HepG2 (cell line): Measurements from ENCODE around the gene ZBTB20. TPM values are rescaled to one million over a fixed set of nuclear protein-coding genes. Genes with fewer than 3 reads are reported as not detected.
A peak's percentile ranks its signal among the peaks of the same experiment; 100 is the strongest.

Source experiments
- ATF1 ChIP-seq: IDR thresholded peaks from 2 replicates; pipeline ENCODE4 v1.6.1; 2016; ENCODE audit warnings: mild to moderate bottlenecking, control low read depth
- CREM ChIP-seq, 2 experiments: sonication (generic) in 1 of 2; formaldehyde crosslinking in 1 of 2; IDR thresholded peaks; 2 replicates each; pipeline versions ENCODE4 v1.4.0 to v1.6.1; 2016 to 2020; ENCODE audit warnings: antibody characterized with exemption in 1 of 2, mild to moderate bottlenecking in 1 of 2, missing genetic modification reagents in 1 of 2
- HOXA7 ChIP-seq: sonication (generic); formaldehyde crosslinking; IDR thresholded peaks from 2 replicates; pipeline ENCODE4 v1.8.1; 2022; ENCODE audit warnings: mild to moderate bottlenecking, missing genetic modification reagents, moderate library complexity
- RFX1 ChIP-seq: fragments of 450-650 bp; IDR thresholded peaks from 2 replicates; pipeline ENCODE4 v1.6.1; 2017
- RXRB ChIP-seq: IDR thresholded peaks from 2 replicates; pipeline ENCODE4 v1.6.1; 2016; ENCODE audit warnings: borderline replicate concordance, missing genetic modification reagents, missing compliant biosample characterization
- SPEN ChIP-seq: sonication (generic); formaldehyde crosslinking; IDR thresholded peaks from 2 replicates; pipeline ENCODE4 v1.5.1; 2020; ENCODE audit warnings: low read depth, mild to moderate bottlenecking, missing genetic modification reagents
- ZKSCAN1 ChIP-seq: fragments of 150-350 bp; IDR thresholded peaks from 2 replicates; pipeline ENCODE4 v1.6.1; 2014; ENCODE audit warnings: low read length
- ZNF138 ChIP-seq: sonication (generic); formaldehyde crosslinking; IDR thresholded peaks from 2 replicates; pipeline ENCODE4 v1.5.0; 2020; ENCODE audit warnings: mild to moderate bottlenecking, low read depth, missing genetic modification reagents
- ZNF235 ChIP-seq: sonication (generic); formaldehyde crosslinking; IDR thresholded peaks from 2 replicates; pipeline ENCODE4 v1.8.1; 2023; ENCODE audit warnings: mild to moderate bottlenecking, missing genetic modification reagents, borderline replicate concordance
- ZNF326 ChIP-seq: sonication (generic); formaldehyde crosslinking; IDR thresholded peaks from 2 replicates; pipeline ENCODE4 v1.4.0; 2020; ENCODE audit warnings: missing genetic modification reagents, borderline replicate concordance
- ZNF543 ChIP-seq: sonication (generic); formaldehyde crosslinking; IDR thresholded peaks from 2 replicates; pipeline ENCODE4 v1.4.0; 2020; ENCODE audit warnings: mild to moderate bottlenecking, missing genetic modification reagents
- ZNF558 ChIP-seq: sonication (generic); formaldehyde crosslinking; IDR thresholded peaks from 2 replicates; pipeline ENCODE4 v1.9.0; 2022; ENCODE audit warnings: mild to moderate bottlenecking, missing genetic modification reagents, borderline replicate concordance
- ZNF619 ChIP-seq: sonication (generic); formaldehyde crosslinking; IDR thresholded peaks from 2 replicates; pipeline ENCODE4 v1.4.0; 2020; ENCODE audit warnings: mild to moderate bottlenecking, missing genetic modification reagents
- polyA plus RNA-seq, 8 experiments: library from polyadenylated mRNA; depleted of rRNA in 3 of 8; stranded (reverse) in 7 of 8; unstranded in 1 of 8; fragments of >200 nt; fragmentation: Illumina TruSeq in 4 of 8; extraction: Trizol in 4 of 8; gene quantifications; 2 replicates each; pipeline versions ENCODE4 v1.2.1 to v1.2.3, GENCODE V29; 2011 to 2016; ENCODE audit warnings: low read depth in 4 of 8, missing spikeins in 1 of 8, mixed read lengths in 1 of 8; ENCODE audit not compliant: insufficient read depth in 1 of 8
- total RNA-seq, 5 experiments: library from RNA; depleted of rRNA; stranded (reverse); fragments of >200 nt; fragmentation: Illumina TruSeq; extraction: Trizol; gene quantifications; 2 replicates each; pipeline ENCODE4 v1.2.3, GENCODE V29; 2016; ENCODE audit warnings: low read depth in 1 of 5
- TF ChIP-seq, protein P1 (sequence below): sonication (generic); formaldehyde crosslinking; IDR thresholded peaks from 2 replicates; pipeline ENCODE4 v1.4.0; 2020; ENCODE audit warnings: missing genetic modification reagents
- TF ChIP-seq, protein P2 (sequence below): sonication (generic); formaldehyde crosslinking; IDR thresholded peaks from 2 replicates; pipeline ENCODE4 v1.4.0; 2020; ENCODE audit warnings: mild to moderate bottlenecking, missing genetic modification reagents
- TF ChIP-seq, protein P3 (sequence below): sonication (generic); formaldehyde crosslinking; IDR thresholded peaks from 2 replicates; pipeline ENCODE4 v1.8.0; 2023; ENCODE audit warnings: mild to moderate bottlenecking, missing genetic modification reagents
- TF ChIP-seq, protein P4 (sequence below): sonication (generic); IDR thresholded peaks from 2 replicates; pipeline ENCODE4 v1.6.1; 2016; ENCODE audit warnings: low read depth, borderline replicate concordance
- TF ChIP-seq, protein P5 (sequence below): sonication (generic); formaldehyde crosslinking; IDR thresholded peaks from 2 replicates; pipeline ENCODE4 v1.5.0; 2020; ENCODE audit warnings: mild to moderate bottlenecking, missing genetic modification reagents
- TF ChIP-seq, protein P6 (sequence below): sonication (generic); formaldehyde crosslinking; IDR thresholded peaks from 2 replicates; pipeline ENCODE4 v1.8.1; 2023; ENCODE audit warnings: missing genetic modification reagents, mild to moderate bottlenecking, borderline replicate concordance
- TF ChIP-seq, protein P7 (sequence below): sonication (generic); formaldehyde crosslinking; IDR thresholded peaks from 2 replicates; pipeline ENCODE4 v1.5.0; 2020; ENCODE audit warnings: missing genetic modification reagents

Gene ZBTB20
- total and polyA plus RNA-seq, 2 of the 13 experiments (the other 11 are each of a cell fraction or from before 2014, with no cell fraction given) = 1.9 to 8.8 TPM

DNA sequence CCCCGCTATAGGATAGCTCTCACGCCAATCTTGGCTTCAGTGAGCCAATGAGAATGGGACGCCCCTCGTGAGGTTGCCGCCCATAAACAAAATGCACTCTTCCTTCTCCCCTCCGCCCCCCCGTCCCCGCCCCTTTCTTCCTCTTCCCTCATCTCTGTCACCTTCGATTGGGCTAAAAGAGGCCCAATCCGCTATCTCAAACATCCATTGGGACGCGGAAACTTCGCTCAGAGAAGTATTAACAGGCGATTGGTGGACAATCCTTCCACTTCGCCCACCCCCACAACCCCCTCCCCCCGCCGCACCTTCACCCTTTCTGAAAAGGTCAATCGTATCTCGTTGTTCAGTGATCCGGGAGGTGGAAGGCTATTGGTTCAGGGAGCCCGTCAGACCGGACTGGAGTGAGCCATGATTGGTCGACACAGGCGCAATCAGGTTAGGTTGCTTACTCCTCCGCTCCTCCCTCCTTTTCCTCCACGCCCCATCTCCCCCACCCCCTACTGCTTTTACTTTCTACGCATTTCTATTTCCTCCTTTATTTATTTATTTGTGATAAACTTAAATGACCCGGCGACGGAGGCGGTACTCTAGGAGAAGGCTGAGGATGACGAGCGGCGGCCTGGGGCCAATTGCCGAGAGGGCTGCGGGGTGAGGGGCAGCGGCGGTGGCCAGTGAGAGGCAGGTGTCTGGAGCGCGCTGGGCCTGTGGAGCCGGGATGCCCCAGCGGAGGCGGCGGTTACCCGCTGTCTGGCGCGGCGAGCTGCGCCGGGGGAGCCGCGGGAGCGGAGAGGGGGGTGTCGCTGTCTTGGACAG is 447 bp upstream of the ZBTB20 start (continued):
- TF ChIP-seq, protein P1, sequence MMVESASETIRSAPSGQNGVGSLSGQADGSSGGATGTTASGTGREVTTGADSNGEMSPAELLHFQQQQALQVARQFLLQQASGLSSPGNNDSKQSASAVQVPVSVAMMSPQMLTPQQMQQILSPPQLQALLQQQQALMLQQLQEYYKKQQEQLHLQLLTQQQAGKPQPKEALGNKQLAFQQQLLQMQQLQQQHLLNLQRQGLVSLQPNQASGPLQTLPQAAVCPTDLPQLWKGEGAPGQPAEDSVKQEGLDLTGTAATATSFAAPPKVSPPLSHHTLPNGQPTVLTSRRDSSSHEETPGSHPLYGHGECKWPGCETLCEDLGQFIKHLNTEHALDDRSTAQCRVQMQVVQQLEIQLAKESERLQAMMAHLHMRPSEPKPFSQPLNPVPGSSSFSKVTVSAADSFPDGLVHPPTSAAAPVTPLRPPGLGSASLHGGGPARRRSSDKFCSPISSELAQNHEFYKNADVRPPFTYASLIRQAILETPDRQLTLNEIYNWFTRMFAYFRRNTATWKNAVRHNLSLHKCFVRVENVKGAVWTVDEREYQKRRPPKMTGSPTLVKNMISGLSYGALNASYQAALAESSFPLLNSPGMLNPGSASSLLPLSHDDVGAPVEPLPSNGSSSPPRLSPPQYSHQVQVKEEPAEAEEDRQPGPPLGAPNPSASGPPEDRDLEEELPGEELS (CRISPR knock-in tag) = peak; percentile 24; the same call in 1 of the 2 replicates
- TF ChIP-seq ATF1 = peak; percentile 73
- TF ChIP-seq, protein P2, sequence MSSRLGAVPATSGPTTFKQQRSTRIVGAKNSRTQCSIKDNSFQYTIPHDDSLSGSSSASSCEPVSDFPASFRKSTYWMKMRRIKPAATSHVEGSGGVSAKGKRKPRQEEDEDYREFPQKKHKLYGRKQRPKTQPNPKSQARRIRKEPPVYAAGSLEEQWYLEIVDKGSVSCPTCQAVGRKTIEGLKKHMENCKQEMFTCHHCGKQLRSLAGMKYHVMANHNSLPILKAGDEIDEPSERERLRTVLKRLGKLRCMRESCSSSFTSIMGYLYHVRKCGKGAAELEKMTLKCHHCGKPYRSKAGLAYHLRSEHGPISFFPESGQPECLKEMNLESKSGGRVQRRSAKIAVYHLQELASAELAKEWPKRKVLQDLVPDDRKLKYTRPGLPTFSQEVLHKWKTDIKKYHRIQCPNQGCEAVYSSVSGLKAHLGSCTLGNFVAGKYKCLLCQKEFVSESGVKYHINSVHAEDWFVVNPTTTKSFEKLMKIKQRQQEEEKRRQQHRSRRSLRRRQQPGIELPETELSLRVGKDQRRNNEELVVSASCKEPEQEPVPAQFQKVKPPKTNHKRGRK (CRISPR knock-in tag) = no peak
- TF ChIP-seq, protein P3, sequence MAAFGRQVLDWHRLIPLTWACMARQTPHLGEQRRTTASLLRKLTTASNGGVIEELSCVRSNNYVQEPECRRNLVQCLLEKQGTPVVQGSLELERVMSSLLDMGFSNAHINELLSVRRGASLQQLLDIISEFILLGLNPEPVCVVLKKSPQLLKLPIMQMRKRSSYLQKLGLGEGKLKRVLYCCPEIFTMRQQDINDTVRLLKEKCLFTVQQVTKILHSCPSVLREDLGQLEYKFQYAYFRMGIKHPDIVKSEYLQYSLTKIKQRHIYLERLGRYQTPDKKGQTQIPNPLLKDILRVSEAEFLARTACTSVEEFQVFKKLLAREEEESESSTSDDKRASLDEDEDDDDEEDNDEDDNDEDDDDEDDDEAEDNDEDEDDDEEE = no peak
- no peak for TF ChIP-seq HOXA7
- no peak for TF ChIP-seq ZNF326 (CRISPR knock-in tag)
- TF ChIP-seq RXRB (CRISPR knock-in tag) = peak; percentile 83
- TF ChIP-seq, protein P4, sequence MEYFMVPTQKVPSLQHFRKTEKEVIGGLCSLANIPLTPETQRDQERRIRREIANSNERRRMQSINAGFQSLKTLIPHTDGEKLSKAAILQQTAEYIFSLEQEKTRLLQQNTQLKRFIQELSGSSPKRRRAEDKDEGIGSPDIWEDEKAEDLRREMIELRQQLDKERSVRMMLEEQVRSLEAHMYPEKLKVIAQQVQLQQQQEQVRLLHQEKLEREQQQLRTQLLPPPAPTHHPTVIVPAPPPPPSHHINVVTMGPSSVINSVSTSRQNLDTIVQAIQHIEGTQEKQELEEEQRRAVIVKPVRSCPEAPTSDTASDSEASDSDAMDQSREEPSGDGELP = peak; percentile 37; the same call in 1 of the 2 replicates
- no peak; the same call in 1 of the 2 replicates for TF ChIP-seq SPEN (CRISPR knock-in tag)
- TF ChIP-seq, protein P5, sequence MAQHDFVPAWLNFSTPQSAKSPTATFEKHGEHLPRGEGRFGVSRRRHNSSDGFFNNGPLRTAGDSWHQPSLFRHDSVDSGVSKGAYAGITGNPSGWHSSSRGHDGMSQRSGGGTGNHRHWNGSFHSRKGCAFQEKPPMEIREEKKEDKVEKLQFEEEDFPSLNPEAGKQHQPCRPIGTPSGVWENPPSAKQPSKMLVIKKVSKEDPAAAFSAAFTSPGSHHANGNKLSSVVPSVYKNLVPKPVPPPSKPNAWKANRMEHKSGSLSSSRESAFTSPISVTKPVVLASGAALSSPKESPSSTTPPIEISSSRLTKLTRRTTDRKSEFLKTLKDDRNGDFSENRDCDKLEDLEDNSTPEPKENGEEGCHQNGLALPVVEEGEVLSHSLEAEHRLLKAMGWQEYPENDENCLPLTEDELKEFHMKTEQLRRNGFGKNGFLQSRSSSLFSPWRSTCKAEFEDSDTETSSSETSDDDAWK (CRISPR knock-in tag) = no peak
- TF ChIP-seq, protein P6, sequence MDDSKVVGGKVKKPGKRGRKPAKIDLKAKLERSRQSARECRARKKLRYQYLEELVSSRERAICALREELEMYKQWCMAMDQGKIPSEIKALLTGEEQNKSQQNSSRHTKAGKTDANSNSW (CRISPR knock-in tag) = no peak
- TF ChIP-seq ZNF619 (CRISPR knock-in tag) = 0 out of 2 replicates have a peak, but pooled peaks have one; percentile 30
- TF ChIP-seq, protein P7, sequence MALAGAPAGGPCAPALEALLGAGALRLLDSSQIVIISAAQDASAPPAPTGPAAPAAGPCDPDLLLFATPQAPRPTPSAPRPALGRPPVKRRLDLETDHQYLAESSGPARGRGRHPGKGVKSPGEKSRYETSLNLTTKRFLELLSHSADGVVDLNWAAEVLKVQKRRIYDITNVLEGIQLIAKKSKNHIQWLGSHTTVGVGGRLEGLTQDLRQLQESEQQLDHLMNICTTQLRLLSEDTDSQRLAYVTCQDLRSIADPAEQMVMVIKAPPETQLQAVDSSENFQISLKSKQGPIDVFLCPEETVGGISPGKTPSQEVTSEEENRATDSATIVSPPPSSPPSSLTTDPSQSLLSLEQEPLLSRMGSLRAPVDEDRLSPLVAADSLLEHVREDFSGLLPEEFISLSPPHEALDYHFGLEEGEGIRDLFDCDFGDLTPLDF = 0 out of 2 replicates have a peak, but pooled peaks have one; percentile 31
- no peak for TF ChIP-seq ZNF138 (CRISPR knock-in tag)
- TF ChIP-seq CREM (IDR thresholded peaks at IDR 0.05) = peak; percentile 54
- TF ChIP-seq CREM (CRISPR knock-in tag; IDR thresholded peaks at IDR 0.05) = no peak
- TF ChIP-seq ZNF235 = no peak
- no peak for TF ChIP-seq RFX1
- TF ChIP-seq ZKSCAN1 = no peak
- no peak for TF ChIP-seq ZNF543 (CRISPR knock-in tag)
- no peak for TF ChIP-seq ZNF558 (CRISPR knock-in tag)
